Measurements from ENCODE around the gene OLFM4. TPM values are rescaled to one million over a fixed set of nuclear protein-coding genes. Genes with fewer than 3 reads are reported as not detected.

The OLFM4 gene
- total RNA-seq, 1 donor from 2014 or later: not detected

- intact Hi-C loops (cut with DNase I): no loop called here
- H3K36me3 ChIP-seq: no peaks in the 10 kb centered on the region
- no peak overlapping the region for H3K4me3 ChIP-seq
- no peak for TF ChIP-seq CTCF (IDR thresholded peaks at IDR 0.05)
- DNase-seq (no peak), ATAC-seq (no peak)
- no peak overlapping the region for H3K27ac ChIP-seq
- no peaks in the 10 kb centered on the region for H3K9me3 ChIP-seq
- no peaks in the 10 kb centered on the region for H3K4me1 ChIP-seq
- no peaks in the 10 kb centered on the region for H3K27me3 ChIP-seq
Measured at GRCh38 chr13:53073711-53074110, 45.1 kb downstream of the OLFM4 start.

GRCh38 chr13:53074114-53074513, 45.5 kb downstream of the OLFM4 start:
- Histone ChIP-seq H3K4me3 (no peak overlapping the region), H3K36me3 (no peaks in the 10 kb centered on the region), H3K27me3 (no peaks in the 10 kb centered on the region), H3K27ac (no peak overlapping the region), H3K4me1 (no peaks in the 10 kb centered on the region), H3K9me3 (no peaks in the 10 kb centered on the region)
- intact Hi-C loops (cut with DNase I): no loop called here
- DNase-seq (no peak), ATAC-seq (no peak)
- no peak for TF ChIP-seq CTCF (IDR thresholded peaks at IDR 0.05)

- DNase-seq (no peak), ATAC-seq (no peak)
- no peaks in the 10 kb centered on the region for H3K4me1 ChIP-seq
- no peaks in the 10 kb centered on the region for H3K9me3 ChIP-seq
- no peak overlapping the region for H3K27ac ChIP-seq
- no peak overlapping the region for H3K4me3 ChIP-seq
- TF ChIP-seq CTCF (IDR thresholded peaks at IDR 0.05): no peak
- H3K36me3 ChIP-seq: no peaks in the 10 kb centered on the region
- intact Hi-C loops (cut with DNase I): no loop called here
- H3K27me3 ChIP-seq: no peaks in the 10 kb centered on the region
Measured at GRCh38 chr13:53075356-53076041, 46.9 kb downstream of the OLFM4 start.

GRCh38 chr13:53079691-53080090, 51.1 kb downstream of the OLFM4 start:
- H3K4me3 ChIP-seq: no peak overlapping the region
- ATAC-seq (no peak), DNase-seq (no peak)
- H3K4me1 ChIP-seq: no peaks in the 10 kb centered on the region
- TF ChIP-seq CTCF (IDR thresholded peaks at IDR 0.05): no peak
- intact Hi-C loops (cut with DNase I): no loop called here
- no peaks in the 10 kb centered on the region for H3K27me3 ChIP-seq
- H3K27ac ChIP-seq: no peak overlapping the region
- no peaks in the 10 kb centered on the region for H3K36me3 ChIP-seq
- H3K9me3 ChIP-seq: no peaks in the 10 kb centered on the region

GRCh38 chr13:53088871-53089270, 60.3 kb downstream of the OLFM4 start:
- no peak for TF ChIP-seq CTCF (IDR thresholded peaks at IDR 0.05)

GRCh38 chr13:53089951-53090350, 61.3 kb downstream of the OLFM4 start:
- no peak for DNase-seq
- Histone ChIP-seq H3K27ac (no peak overlapping the region), H3K9me3 (no peaks in the 10 kb centered on the region), H3K4me1 (no peaks in the 10 kb centered on the region), H3K4me3 (no peak overlapping the region), H3K36me3 (no peaks in the 10 kb centered on the region), H3K27me3 (no peaks in the 10 kb centered on the region)
- TF ChIP-seq CTCF (IDR thresholded peaks at IDR 0.05): no peak
- intact Hi-C loops (cut with DNase I): no loop called here
- no peak for ATAC-seq

More at GRCh38 chr13:53088871-53089270, 60.3 kb downstream of the OLFM4 start:
- H3K27me3 ChIP-seq: no peaks in the 10 kb centered on the region
- no peak overlapping the region for H3K27ac ChIP-seq
- no peak overlapping the region for H3K4me3 ChIP-seq
- DNase-seq: no peak
- H3K36me3 ChIP-seq: no peaks in the 10 kb centered on the region
- ATAC-seq: no peak
- intact Hi-C loops (cut with DNase I): no loop called here
- H3K4me1 ChIP-seq: no peaks in the 10 kb centered on the region
- no peaks in the 10 kb centered on the region for H3K9me3 ChIP-seq
